ENCODE results near the gene SPAG16.

DNA sequence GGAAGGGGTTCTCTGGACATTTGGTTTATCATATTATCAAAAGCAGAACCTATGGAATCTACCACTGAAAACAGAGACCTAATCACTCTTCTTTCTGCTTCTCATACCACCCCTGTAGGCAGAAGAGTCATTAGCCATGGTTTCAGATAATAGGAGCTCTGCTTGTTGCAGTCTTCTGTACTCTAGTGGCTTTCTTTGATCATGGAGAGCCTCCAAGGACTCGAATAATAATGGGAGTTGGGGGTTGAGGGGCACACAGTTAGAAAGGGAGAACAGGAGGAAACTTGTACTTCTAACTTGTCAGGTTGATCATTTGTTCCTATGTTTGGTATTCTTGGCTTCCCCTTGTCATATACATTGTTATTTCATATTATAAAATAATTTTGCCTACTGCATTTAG lies 1074.2 kb downstream of the SPAG16 start:
- no peak for TF ChIP-seq CTCF (IDR thresholded peaks at IDR 0.05; ENCODE audit: low read length)
- TF ChIP-seq EZH2 (IDR thresholded peaks at IDR 0.05; ENCODE audit: borderline replicate concordance, low read length) = no peak

Data from OCI-LY1 (cell line).